H1 (cell line): ENCODE results near the gene FRMPD1.

Experiments used
- ATF2 ChIP-seq: IDR thresholded peaks from 2 replicates; pipeline ENCODE4 v1.6.1; 2012; ENCODE audit warnings: low read length, inconsistent platforms
- CHD7 ChIP-seq: fragments of 300-600 bp; sonication (generic); IDR thresholded peaks from 2 replicates; pipeline ENCODE4 v1.7.1; 2012; ENCODE audit warnings: low read length, moderate library complexity, mild to moderate bottlenecking, inconsistent platforms; ENCODE audit not compliant: insufficient replicate concordance
- CTCF ChIP-seq, 3 experiments: IDR thresholded peaks; 1 replicate in 2 of 3; 2 replicates in 1 of 3; pipeline versions ENCODE4 v1.5.1 to v1.6.1; 2011; ENCODE audit warnings: low read length in 3 of 3, mild to moderate bottlenecking in 3 of 3, inconsistent platforms in 2 of 3, low read depth in 1 of 3, moderate library complexity in 1 of 3; ENCODE audit not compliant: insufficient read depth in 1 of 3; ENCODE audit errors: control extremely low read depth in 1 of 3
- EZH2 ChIP-seq: fragments of 200-600 bp; sonication (generic); IDR thresholded peaks from 2 replicates; pipeline ENCODE4 v1.7.1; 2012; ENCODE audit warnings: low read depth, mild to moderate bottlenecking, moderate library complexity, low read length, inconsistent platforms; ENCODE audit not compliant: severe bottlenecking
- GABPA ChIP-seq: IDR thresholded peaks from 2 replicates; pipeline ENCODE4 v1.6.1; 2011; ENCODE audit warnings: mild to moderate bottlenecking, low read length, moderate library complexity, borderline replicate concordance; ENCODE audit not compliant: insufficient read depth
- MAFK ChIP-seq: IDR thresholded peaks from 2 replicates; pipeline ENCODE4 v1.6.1; 2012; ENCODE audit warnings: low read depth, mild to moderate bottlenecking, improper control_type of control experiment, low read length
- MAX ChIP-seq: IDR thresholded peaks from 2 replicates; pipeline ENCODE4 v1.6.1; 2012; ENCODE audit warnings: inconsistent platforms
- POLR2AphosphoS5 ChIP-seq: IDR thresholded peaks from 2 replicates; pipeline ENCODE4 v1.6.1; 2011; ENCODE audit warnings: low read depth, low read length
- RAD21 ChIP-seq, 2 experiments: IDR thresholded peaks in 1 of 2; conservative IDR thresholded peaks in 1 of 2; 2 replicates each; pipeline ENCODE4 v1.6.1; 2011; ENCODE audit warnings: low read depth in 2 of 2, low read length in 2 of 2, improper control_type of control experiment in 1 of 2, inconsistent platforms in 1 of 2, mild to moderate bottlenecking in 1 of 2, moderate library complexity in 1 of 2
- SIN3A ChIP-seq, 2 experiments: IDR thresholded peaks in 1 of 2; conservative IDR thresholded peaks in 1 of 2; 2 replicates each; pipeline ENCODE4 v1.6.1; 2011 to 2012; ENCODE audit warnings: low read length in 2 of 2, improper control_type of control experiment in 1 of 2, low read depth in 1 of 2, mild to moderate bottlenecking in 1 of 2
- SP2 ChIP-seq: IDR thresholded peaks from 2 replicates; pipeline ENCODE4 v1.6.1; 2012; ENCODE audit warnings: mild to moderate bottlenecking, low read length, inconsistent platforms

- TF ChIP-seq CTCF (IDR thresholded peaks at IDR 0.05; ENCODE audit: control extremely low read depth in 1 of 3, insufficient read depth in 1 of 3, low read depth in 1 of 3, low read length in 3 of 3) (no peak), SIN3A (conservative IDR thresholded peaks at IDR 0.05 in 1 of 2, IDR thresholded peaks at IDR 0.05 in 1 of 2; ENCODE audit: low read depth in 1 of 2, low read length in 2 of 2) (no peak), RAD21 (IDR thresholded peaks at IDR 0.05 in 1 of 2, conservative IDR thresholded peaks at IDR 0.05 in 1 of 2; ENCODE audit: low read depth in 2 of 2, low read length in 2 of 2) (no peak), SP2 (no peak), ATF2 (no peak), GABPA (no peak), MAFK (no peak), POLR2AphosphoS5 (no peak), CHD7 (no peak), MAX (no peak), EZH2 (no peak)
Measured at GRCh38 chr9:37706290-37706689, 55.5 kb downstream of the FRMPD1 start.
